GM23248 (cell line): ENCODE measurements around the gene HOOK1.

Source experiments
- EZH2 ChIP-seq: fragments of 200-600 bp; sonication (generic); IDR thresholded peaks from 2 replicates; pipeline ENCODE4 v1.6.1; 2018; ENCODE audit warnings: antibody characterized with exemption, mild to moderate bottlenecking; ENCODE audit not compliant: insufficient read depth, poor library complexity, severe bottlenecking
- EZH2phosphoT487 ChIP-seq: fragments of 200-600 bp; sonication (generic); IDR thresholded peaks from 2 replicates; pipeline ENCODE4 v1.6.1; 2018; ENCODE audit warnings: antibody characterized with exemption, moderate library complexity, mild to moderate bottlenecking, low read depth; ENCODE audit not compliant: insufficient read depth

DNA sequence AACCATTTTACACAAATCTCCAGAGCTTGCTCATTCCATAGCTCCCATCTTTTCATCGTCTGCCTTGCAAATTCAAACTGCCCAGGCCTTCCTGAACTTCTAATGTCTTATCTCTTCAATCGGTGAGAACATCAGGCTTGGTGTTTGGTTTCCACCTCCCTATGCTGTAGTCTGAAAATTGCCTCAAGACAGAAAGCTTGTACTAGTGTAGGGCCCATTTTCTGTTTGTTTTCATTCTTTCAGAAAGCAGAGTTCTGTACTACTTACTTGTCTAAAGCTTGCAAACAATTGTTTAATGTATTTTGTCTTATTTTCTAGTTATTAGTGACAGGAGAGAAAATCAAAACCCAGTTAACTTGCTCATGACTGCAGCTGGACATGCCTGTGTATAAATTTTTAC, 16.8 kb downstream of the HOOK1 start:
- no peak for TF ChIP-seq EZH2
- TF ChIP-seq EZH2phosphoT487 = no peak
